ENCODE results near the gene COX8A. TPM values are rescaled to one million over a fixed set of nuclear protein-coding genes. Genes with fewer than 3 reads are reported as not detected.
A peak's percentile ranks its signal among the peaks of the same experiment; 100 is the strongest.

COX8A gene
- total RNA-seq (2022) (461 and 466 TPM in 2 replicates), Bru-seq, nascent RNA (percentile 97 among the genes with signal in this experiment), BruChase-seq, experiment 1, labeled RNA remaining after a 6-hour chase (percentile 99 among the genes with signal in this experiment), BruChase-seq, experiment 2, labeled RNA remaining after a 2-hour chase (percentile 98 among the genes with signal in this experiment)
- long read RNA-seq, transcript COX8A-201 (2 exons, 507 nt) = major isoform, 406 of 409 reads
- long read RNA-seq, partial matches to known transcripts = 3 of 409 reads
- long read RNA-seq, other reads (novel, unspliced or antisense) = 0 of 409 reads

GRCh38 chr11:63974259-63975143 is at the start of gene COX8A:
Gene COX8A (plus strand): TSS chr11:63974620. CDS start chr11:63974681, 61 bp downstream.
- peak; percentile 100 for DNase-seq (ENCODE audit: unreplicated experiment)
- no peaks in the 10 kb centered on the region for H3K9me3 Mint-ChIP-seq (ENCODE audit: unreplicated experiment)
- BruUV-seq (replicated peaks) = TSS peak; percentile 74
- H3K27me3 Mint-ChIP-seq (ENCODE audit: insufficient read depth, unreplicated experiment) = no peaks in the 10 kb centered on the region
- ChIA-PET CTCF (interaction anchor here (0.6 to 0.8 kb wide), 3 partner anchors 9 to 148 kb away, joined by 4 to 5 read pairs (median 5); no protein-coding TSS in a partner anchor), POLR2A (interaction anchor here (0.6 to 3.2 kb wide), 22 partner anchors 10 to 1247 kb away, joined by 3 to 36 read pairs (median 4); partner anchors contain the start of genes HNRNPUL2, MARK2, NAA40 and OTUB1)
- peak within 1 kb of the TSS; percentile 99 for H3K4me3 Mint-ChIP-seq (ENCODE audit: unreplicated experiment)
- intact Hi-C loops (cut with micrococcal nuclease) = no loop called here
- H3K27ac Mint-ChIP-seq (ENCODE audit: low read depth, unreplicated experiment) = peak within 1 kb of the TSS; percentile 99
- TF ChIP-seq CTCF (IDR thresholded peaks at IDR 0.05; ENCODE audit: unreplicated experiment) = no peak
- H3K36me3 Mint-ChIP-seq (ENCODE audit: insufficient read depth, unreplicated experiment) = peaks cover 30% of the 10 kb centered on the region
- peaks cover 6% of the 10 kb centered on the region for H3K4me1 Mint-ChIP-seq (ENCODE audit: insufficient read depth, unreplicated experiment)

- Mint-ChIP-seq H3K27me3 (ENCODE audit: insufficient read depth, unreplicated experiment) (no peaks in the 10 kb centered on the region), H3K4me1 (ENCODE audit: insufficient read depth, unreplicated experiment) (no peaks in the 10 kb centered on the region), H3K4me3 (ENCODE audit: unreplicated experiment) (no peak overlapping the region), H3K27ac (ENCODE audit: low read depth, unreplicated experiment) (no peak overlapping the region), H3K36me3 (ENCODE audit: insufficient read depth, unreplicated experiment) (peaks cover 7% of the 10 kb centered on the region), H3K9me3 (ENCODE audit: unreplicated experiment) (no peaks in the 10 kb centered on the region)
- TF ChIP-seq CTCF (IDR thresholded peaks at IDR 0.05; ENCODE audit: unreplicated experiment) = no peak
- BruUV-seq (replicated peaks) = no TSS peak
- intact Hi-C loops (cut with micrococcal nuclease) = loop anchor here (10.0 kb wide), 1 partner anchor 45 kb away; no protein-coding TSS in a partner anchor
- ChIA-PET POLR2A (interaction anchor here (0.6 kb wide), 1 partner anchor 135 kb away, joined by 3 read pairs; no protein-coding TSS in a partner anchor), CTCF (interaction anchor here (0.7 to 1.9 kb wide), 3 partner anchors 16 to 96 kb away, joined by 3 to 7 read pairs (median 3); no protein-coding TSS in a partner anchor)
- DNase-seq (ENCODE audit: unreplicated experiment) = no peak
Observed at GRCh38 chr11:63929616-63930015, 44.8 kb upstream of the COX8A start.

GRCh38 chr11:63931045-63931444 is 43.4 kb upstream of the COX8A start:
- ChIA-PET POLR2A (no interaction called here), CTCF (interaction anchor here (0.6 to 1.9 kb wide), 3 partner anchors 22 to 94 kb away, joined by 3 to 7 read pairs (median 4); no protein-coding TSS in a partner anchor)
- Mint-ChIP-seq H3K36me3 (ENCODE audit: insufficient read depth, unreplicated experiment) (peaks cover 7% of the 10 kb centered on the region), H3K4me1 (ENCODE audit: insufficient read depth, unreplicated experiment) (no peaks in the 10 kb centered on the region), H3K9me3 (ENCODE audit: unreplicated experiment) (no peaks in the 10 kb centered on the region), H3K27me3 (ENCODE audit: insufficient read depth, unreplicated experiment) (no peaks in the 10 kb centered on the region), H3K4me3 (ENCODE audit: unreplicated experiment) (no peak overlapping the region), H3K27ac (ENCODE audit: low read depth, unreplicated experiment) (no peak overlapping the region)
- no peak for DNase-seq (ENCODE audit: unreplicated experiment)
- intact Hi-C loops (cut with micrococcal nuclease) = loop anchor here (10.0 kb wide), 1 partner anchor 46 kb away; no protein-coding TSS in a partner anchor
- TF ChIP-seq CTCF (IDR thresholded peaks at IDR 0.05; ENCODE audit: unreplicated experiment) = no peak
- no TSS peak for BruUV-seq (replicated peaks)
